Endometrial microvascular endothelial cells (primary cell): ENCODE measurements around the gene ZNF106. TPM values are rescaled to one million over a fixed set of nuclear protein-coding genes. Genes with fewer than 3 reads are reported as not detected.

Experiments used
- in situ Hi-C: cut with HindIII; loops from 2 replicates; pipeline ENCODE4 v1.10.0; 2017; ENCODE audit warnings: low sequenced_read_pairs, low pct_unique_long_range_greater_than_20kb; ENCODE audit errors: inconsistent ontology term
- total RNA-seq: library from RNA; depleted of rRNA; stranded (reverse); fragments of >200 nt; gene quantifications from one replicate; pipeline ENCODE4 v1.2.3, GENCODE V29; 2015; ENCODE audit errors: inconsistent ontology term

The ZNF106 gene
- total RNA-seq, 1 donor from 2014 or later = 43.7 TPM

DNA sequence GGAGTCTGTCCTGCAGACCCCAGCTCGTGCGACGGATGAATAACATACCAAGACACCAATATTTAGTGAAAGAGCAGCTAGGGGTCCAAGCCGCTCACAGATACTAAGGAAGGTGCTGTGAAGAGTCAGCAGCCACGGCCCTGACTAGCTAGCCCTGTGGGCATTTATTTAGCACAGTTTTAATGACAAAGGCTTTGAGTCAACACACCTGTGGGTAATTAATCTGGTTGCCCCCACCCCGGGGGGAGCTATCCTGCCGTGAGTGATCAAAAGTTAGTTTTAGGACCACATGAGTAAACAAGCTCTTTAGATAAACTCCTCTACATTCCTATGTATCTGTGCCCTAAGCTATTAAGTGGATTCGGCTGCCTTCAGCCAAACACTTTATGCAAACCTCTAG lies 112.9 kb downstream of the ZNF106 start:
- in situ Hi-C loops = no loop called here

- in situ Hi-C loops = no loop called here
These were observed 115.0 kb downstream of the ZNF106 start for GRCh38 chr15:42375941-42376340.

DNA sequence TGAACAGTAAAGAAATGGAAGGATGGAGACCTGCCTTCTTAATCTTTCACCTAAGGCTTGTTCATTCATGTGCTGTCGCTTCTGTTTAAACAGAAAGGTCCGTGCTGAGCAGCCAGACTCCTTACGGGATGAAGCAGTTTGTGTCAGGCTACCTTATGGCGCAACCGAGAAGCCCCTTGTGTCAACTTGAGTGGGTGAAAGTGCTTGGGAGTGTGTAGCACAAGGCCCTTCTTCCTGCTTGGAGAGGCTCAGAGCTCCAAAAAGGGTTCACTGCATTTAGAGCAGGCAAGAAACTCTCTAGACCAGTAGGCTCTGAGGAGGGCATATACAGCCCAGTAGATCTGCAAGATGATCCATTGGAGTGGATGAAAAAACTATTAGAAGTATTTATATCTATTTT lies 115.7 kb downstream of the ZNF106 start:
- in situ Hi-C loops = no loop called here

- in situ Hi-C loops = no loop called here
These were observed 116.1 kb downstream of the ZNF106 start for GRCh38 chr15:42374810-42375209.

GRCh38 chr15:42373936-42374335 lies 117.0 kb downstream of the ZNF106 start:
- in situ Hi-C loops = no loop called here

- in situ Hi-C loops = no loop called here
These were observed 117.7 kb downstream of the ZNF106 start for GRCh38 chr15:42373274-42373673.

GRCh38 chr15:42371096-42371495 lies 119.8 kb downstream of the ZNF106 start:
- in situ Hi-C loops = no loop called here

DNA sequence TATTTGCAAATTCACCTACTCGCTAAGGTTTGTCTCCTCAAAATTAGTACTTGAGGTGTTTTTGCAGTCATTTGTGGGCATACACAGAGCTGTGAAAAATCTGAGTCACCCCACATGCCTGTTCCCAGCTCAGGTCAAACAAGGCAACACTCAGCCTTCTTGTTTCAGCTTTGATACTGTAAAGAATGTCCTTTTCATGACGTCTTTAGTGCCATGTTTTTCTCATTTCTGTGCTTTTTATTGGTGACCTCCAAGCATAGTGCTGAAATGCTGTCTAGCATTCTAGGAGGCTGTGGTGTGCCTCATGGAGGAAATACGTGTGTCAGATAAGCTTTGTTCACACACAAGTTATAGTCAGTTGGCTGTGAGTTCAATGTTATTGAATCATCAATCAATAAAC lies 122.8 kb downstream of the ZNF106 start:
- in situ Hi-C loops = no loop called here

DNA sequence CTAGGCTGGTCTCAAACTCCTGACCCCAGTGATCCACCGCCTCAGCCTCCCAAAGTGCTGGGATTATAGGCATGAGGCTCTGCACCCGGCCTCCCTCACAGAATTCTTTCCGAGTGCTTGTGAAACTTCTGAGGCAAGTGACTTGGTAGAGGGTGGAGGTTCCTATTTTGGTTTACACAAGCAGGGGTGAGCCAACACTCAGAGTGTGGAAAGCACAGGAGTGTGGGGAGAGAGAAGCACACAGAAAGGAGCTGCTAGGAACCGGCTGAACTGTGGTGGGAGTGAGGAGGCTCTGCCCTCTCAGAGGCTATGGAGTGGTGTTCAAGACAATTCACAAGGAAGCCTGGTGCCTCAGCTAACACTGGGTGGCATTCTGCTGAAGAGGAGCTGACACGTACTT lies 123.9 kb downstream of the ZNF106 start:
- in situ Hi-C loops = no loop called here

GRCh38 chr15:42365921-42366550 lies 124.9 kb downstream of the ZNF106 start:
- in situ Hi-C loops = no loop called here

DNA sequence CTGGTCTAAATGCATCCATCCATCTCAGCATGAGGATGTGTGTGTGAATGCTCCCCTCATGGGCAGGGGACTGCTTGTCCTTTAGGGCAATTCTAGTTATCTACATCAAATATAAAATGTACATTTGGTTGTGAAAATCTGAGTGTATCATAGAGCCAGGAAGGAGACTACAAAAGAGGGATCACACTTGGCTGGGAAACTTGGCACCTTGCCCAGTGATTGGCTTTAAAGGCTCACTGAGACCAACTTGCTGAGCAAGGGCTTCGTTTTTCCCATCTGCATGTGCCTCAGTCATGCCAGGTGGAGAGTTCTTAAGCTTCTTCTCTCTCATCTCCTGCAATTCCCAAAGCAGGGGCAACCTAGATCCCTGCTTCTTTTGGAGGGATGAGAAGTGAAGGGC lies 126.4 kb downstream of the ZNF106 start:
- in situ Hi-C loops = no loop called here

GRCh38 chr15:42363942-42364341 lies 127.0 kb downstream of the ZNF106 start:
- in situ Hi-C loops = no loop called here

GRCh38 chr15:42363487-42363886 lies 127.5 kb downstream of the ZNF106 start:
- in situ Hi-C loops = no loop called here

Other genes with a start within 250 kb of the ZNF106 start
- gene GANC, start 217.9 kb downstream of the ZNF106 start, total RNA-seq = 11.1 TPM
- 35.3 TPM for gene TMEM87A, start 217.7 kb downstream of the ZNF106 start, total RNA-seq
- 0.09 TPM for gene CAPN3, start 131.6 kb downstream of the ZNF106 start, total RNA-seq
- 147 TPM for gene SNAP23, start 4.5 kb upstream of the ZNF106 start, total RNA-seq
- gene LRRC57, start 57.7 kb upstream of the ZNF106 start, total RNA-seq = 22.3 TPM
- 54.8 TPM for gene HAUS2, start 57.7 kb upstream of the ZNF106 start, total RNA-seq
- gene STARD9, start 84.5 kb upstream of the ZNF106 start, total RNA-seq = 3.2 TPM
- 16.6 TPM for gene CDAN1, start 246.0 kb upstream of the ZNF106 start, total RNA-seq